Colon (tissue), 2 donors: Measurements from ENCODE around the gene CSNK1G1.
"Not testable (repeated sequence)": the region's sequence is repeated elsewhere in the genome, so short reads cannot be mapped to it uniquely, and the experiment has no call there.

Experiments
- FAIRE-seq: peaks from 2 replicates; lab custom pipeline; 2012; peaks lifted over from hg19 to GRCh38; lab: Jason Lieb, UNC
- donor health status: control.
- donor health status: control.

CSNK1G1 gene

GRCh38 chr15:64355944-64356709 is at the start of gene CSNK1G1:
Gene CSNK1G1, minus strand, starts transcription at chr15:64356173. Its CDS starts 55,674 bp downstream, at chr15:64300499.
- FAIRE-seq: no peak

GRCh38 chr15:64400583-64400982 is 44.6 kb upstream of the CSNK1G1 start:
- FAIRE-seq: no peak

GRCh38 chr15:64398575-64398974 is 42.6 kb upstream of the CSNK1G1 start:
- FAIRE-seq: no peak

GRCh38 chr15:64396789-64397188 is 40.8 kb upstream of the CSNK1G1 start:
- no peak for FAIRE-seq

GRCh38 chr15:64392471-64392870 is 36.5 kb upstream of the CSNK1G1 start:
- not testable (repeated sequence) for FAIRE-seq

- FAIRE-seq: no peak
Observed at GRCh38 chr15:64389036-64389435, 33.1 kb upstream of the CSNK1G1 start.

GRCh38 chr15:64387562-64388168 is 31.7 kb upstream of the CSNK1G1 start, which contains the start of gene TRIP4:
Gene TRIP4, plus strand, starts transcription at chr15:64387836. Its CDS starts 28 bp downstream, at chr15:64387864.
- peak; percentile 74 for FAIRE-seq

- no peak for FAIRE-seq
Observed at GRCh38 chr15:64386291-64386690, 30.3 kb upstream of the CSNK1G1 start.

GRCh38 chr15:64383760-64384159 is 27.8 kb upstream of the CSNK1G1 start:
- no peak for FAIRE-seq

GRCh38 chr15:64381000-64381751 is 25.2 kb upstream of the CSNK1G1 start, which contains the start of gene PCLAF:
Gene PCLAF, minus strand, starts transcription at chr15:64381441. Its CDS starts 70 bp downstream, at chr15:64381371.
- FAIRE-seq: peak; percentile 57

GRCh38 chr15:64380130-64380870 is 24.3 kb upstream of the CSNK1G1 start:
- not testable (repeated sequence) for FAIRE-seq

GRCh38 chr15:64379216-64379960 is 23.4 kb upstream of the CSNK1G1 start:
- FAIRE-seq: no peak

- no peak for FAIRE-seq
Observed at GRCh38 chr15:64373360-64373759, 17.4 kb upstream of the CSNK1G1 start.

GRCh38 chr15:64371383-64371782 is 15.4 kb upstream of the CSNK1G1 start:
- not testable (repeated sequence) for FAIRE-seq

GRCh38 chr15:64369078-64369607 is 13.2 kb upstream of the CSNK1G1 start:
- no peak for FAIRE-seq

- no peak for FAIRE-seq
Observed at GRCh38 chr15:64361259-64361658, 5.3 kb upstream of the CSNK1G1 start.

- no peak for FAIRE-seq
Observed at GRCh38 chr15:64356710-64357040, 702 bp upstream of the CSNK1G1 start.

GRCh38 chr15:64355348-64355943 is 527 bp downstream of the CSNK1G1 start:
- no peak for FAIRE-seq

- no peak for FAIRE-seq
Observed at GRCh38 chr15:64354688-64355344, 1.2 kb downstream of the CSNK1G1 start.

GRCh38 chr15:64351265-64351664 is 4.7 kb downstream of the CSNK1G1 start:
- no peak for FAIRE-seq
